Stimulated activated naive B cell treated with anti-CD40 and anti-IgM and Interleukin-4, amounts not matched to agents 10 μg/mL and 1 μg/mL and 100 μg/mL, for 72 hours (primary cell): ENCODE results near the gene RDH13.
"Not testable (repeated sequence)": the region's sequence is repeated elsewhere in the genome, so short reads cannot be mapped to it uniquely, and the experiment has no call there.

ENCODE experiments used
- ATAC-seq, 2 donors: fragments of 150-1000 bp; cut with Tn5 transposase; replicated peaks; 2 replicates each; pipeline ENCODE4 v1.10.0; 2021; ENCODE audit warnings: moderate library complexity in 1 of 2
- DNase-seq: peaks from one replicate; pipeline ENCODE4 v3.0.0; 2021
- H3K27ac Mint-ChIP-seq: one replicate; pipeline ENCODE4 v1.8.0; 2022; ENCODE audit warnings: mild to moderate bottlenecking, mixed read lengths
- H3K27me3 Mint-ChIP-seq, 2 donors: one replicate each; pipeline ENCODE4 v1.8.0; 2022; ENCODE audit warnings: mixed read lengths in 2 of 2
- H3K36me3 Mint-ChIP-seq, 2 donors: one replicate each; pipeline ENCODE4 v1.8.0; 2022; ENCODE audit warnings: mixed read lengths in 2 of 2, mild to moderate bottlenecking in 1 of 2
- H3K4me1 Mint-ChIP-seq, 2 donors: one replicate each; pipeline ENCODE4 v1.8.0; 2022; ENCODE audit warnings: mixed read lengths in 2 of 2, mild to moderate bottlenecking in 1 of 2
- H3K4me3 Mint-ChIP-seq, 2 donors: one replicate each; pipeline ENCODE4 v1.8.0; 2022; ENCODE audit warnings: mild to moderate bottlenecking in 2 of 2, mixed read lengths in 2 of 2, moderate library complexity in 1 of 2
- H3K9me3 Mint-ChIP-seq, 2 donors: one replicate each; pipeline ENCODE4 v1.8.0; 2022; ENCODE audit warnings: mixed read lengths in 2 of 2, mild to moderate bottlenecking in 1 of 2

RDH13 gene

DNA sequence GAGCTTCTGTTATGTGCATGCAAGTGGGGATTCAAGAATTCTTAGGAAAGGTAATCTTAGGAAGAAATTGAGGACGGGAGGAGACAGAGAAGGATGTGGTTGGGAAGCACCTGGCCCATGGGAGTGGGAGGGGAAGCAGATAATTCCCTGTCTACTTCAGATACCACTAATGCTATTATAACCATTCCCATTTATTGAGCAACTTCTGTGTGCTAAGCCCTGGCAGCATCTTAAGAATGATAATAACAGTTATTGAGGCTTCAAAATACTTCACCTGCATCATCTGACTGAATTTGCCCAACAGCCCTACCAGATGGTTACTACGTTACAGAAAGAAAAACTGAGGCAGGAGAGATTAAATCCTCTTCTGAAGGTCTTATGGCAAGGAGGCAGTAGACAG, 14.2 kb upstream of the RDH13 start:
- DNase-seq (no peak), ATAC-seq (no peak)
- Mint-ChIP-seq H3K27ac (no peak overlapping the region), H3K4me1 (peaks cover 17 to 31% of the 10 kb centered on the region in 2 donors), H3K36me3 (peaks cover 4% of the 10 kb centered on the region in 2 donors), H3K27me3 (peaks cover 78 to 90% of the 10 kb centered on the region in 2 donors), H3K4me3 (no peak overlapping the region), H3K9me3 (peaks cover 7 to 11% of the 10 kb centered on the region in 2 donors)

GRCh38 chr19:55076321-55076720, 13.4 kb upstream of the RDH13 start:
- H3K4me3 Mint-ChIP-seq, result no peak overlapping the region

DNA sequence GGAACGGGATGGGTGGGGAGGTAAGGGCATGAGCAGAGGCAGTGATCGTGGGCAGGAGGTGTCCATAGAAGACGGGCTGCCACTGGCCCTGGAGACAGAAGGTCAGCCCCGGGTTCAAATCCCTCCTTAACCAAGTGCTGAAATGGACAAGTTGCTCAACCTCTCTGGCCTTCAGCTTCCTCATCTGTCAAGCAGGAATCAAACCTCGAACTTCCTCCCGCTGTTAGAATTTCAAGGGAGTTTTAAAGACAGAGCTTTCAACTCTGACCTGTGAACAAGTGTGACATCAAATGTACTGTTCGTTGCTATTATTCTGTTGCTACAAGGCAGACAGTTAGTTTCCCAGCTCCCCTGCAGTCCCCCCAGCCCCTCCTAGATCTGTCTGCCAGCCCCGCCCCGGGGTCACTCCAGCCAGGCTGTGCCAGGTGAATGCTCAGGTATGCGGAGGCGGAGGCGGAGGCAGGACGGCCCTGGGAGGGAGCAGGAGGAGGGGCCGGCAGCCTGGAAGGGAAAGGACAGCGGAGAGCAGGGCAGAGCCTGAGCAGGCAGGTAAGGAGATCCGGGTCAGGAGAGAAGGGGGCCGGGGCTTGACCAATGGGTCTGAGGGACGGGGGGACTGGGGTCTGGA, 12.5 kb upstream of the RDH13 start, which contains the start of gene EPS8L1:
EPS8L1 (plus strand) TSS at position 499 of the 628 bp plus-strand sequence. CDS start 576 bp downstream, outside the sequence.
- ATAC-seq (no peak), DNase-seq (no peak)
- Mint-ChIP-seq H3K27ac (no peak within 1 kb of the TSS), H3K4me3 (no peak within 1 kb of the TSS), H3K27me3 (peaks cover 77 to 90% of the 10 kb centered on the region in 2 donors), H3K36me3 (peaks cover 4% of the 10 kb centered on the region in 2 donors), H3K9me3 (peaks cover 6 to 10% of the 10 kb centered on the region in 2 donors), H3K4me1 (peaks cover 10 to 14% of the 10 kb centered on the region in 2 donors)

More at GRCh38 chr19:55076321-55076720, 13.4 kb upstream of the RDH13 start:
- peaks cover 7 to 11% of the 10 kb centered on the region in 2 donors for H3K9me3 Mint-ChIP-seq
- ATAC-seq, result no peak
- DNase-seq, result no peak
- no peak overlapping the region for H3K27ac Mint-ChIP-seq
- peaks cover 78 to 90% of the 10 kb centered on the region in 2 donors for H3K27me3 Mint-ChIP-seq
- peaks cover 4% of the 10 kb centered on the region in 2 donors for H3K36me3 Mint-ChIP-seq
- H3K4me1 Mint-ChIP-seq, result peaks cover 15 to 23% of the 10 kb centered on the region in 2 donors

GRCh38 chr19:55071913-55072312, 9.0 kb upstream of the RDH13 start:
- Mint-ChIP-seq H3K27me3 (peaks cover 81 to 97% of the 10 kb centered on the region in 2 donors), H3K36me3 (peaks cover 0 to 4% of the 10 kb centered on the region in 2 donors), H3K9me3 (peaks cover 0 to 4% of the 10 kb centered on the region in 2 donors), H3K27ac (no peak overlapping the region), H3K4me1 (peaks cover 10 to 11% of the 10 kb centered on the region in 2 donors), H3K4me3 (no peak overlapping the region)
- ATAC-seq, result no peak
- no peak for DNase-seq

DNA sequence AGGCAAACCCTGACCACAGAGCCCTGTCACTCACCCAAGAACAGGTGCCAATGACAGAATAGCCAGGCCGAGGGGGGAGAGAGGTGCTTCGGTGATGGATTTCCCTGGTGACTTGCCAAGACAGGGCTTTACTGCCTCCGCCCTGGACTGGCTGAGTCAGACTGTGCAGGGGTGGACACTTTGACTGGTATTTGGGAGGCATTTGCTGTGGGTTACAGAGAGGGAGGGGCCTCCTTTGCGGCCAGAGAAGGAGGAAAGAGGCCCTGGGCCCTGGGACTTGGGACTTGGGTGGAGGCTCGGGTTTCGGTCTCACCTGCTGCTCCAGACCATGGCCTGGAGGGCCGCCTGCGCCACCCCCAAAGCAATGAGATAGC, 8.2 kb upstream of the RDH13 start:
- Mint-ChIP-seq H3K27ac (no peak overlapping the region), H3K9me3 (peaks cover 0 to 4% of the 10 kb centered on the region in 2 donors), H3K4me3 (no peak overlapping the region), H3K27me3 (peaks cover 83 to 97% of the 10 kb centered on the region in 2 donors), H3K36me3 (peaks cover 0 to 4% of the 10 kb centered on the region in 2 donors), H3K4me1 (peaks cover 10 to 11% of the 10 kb centered on the region in 2 donors)
- ATAC-seq, result no peak
- DNase-seq, result no peak

DNA sequence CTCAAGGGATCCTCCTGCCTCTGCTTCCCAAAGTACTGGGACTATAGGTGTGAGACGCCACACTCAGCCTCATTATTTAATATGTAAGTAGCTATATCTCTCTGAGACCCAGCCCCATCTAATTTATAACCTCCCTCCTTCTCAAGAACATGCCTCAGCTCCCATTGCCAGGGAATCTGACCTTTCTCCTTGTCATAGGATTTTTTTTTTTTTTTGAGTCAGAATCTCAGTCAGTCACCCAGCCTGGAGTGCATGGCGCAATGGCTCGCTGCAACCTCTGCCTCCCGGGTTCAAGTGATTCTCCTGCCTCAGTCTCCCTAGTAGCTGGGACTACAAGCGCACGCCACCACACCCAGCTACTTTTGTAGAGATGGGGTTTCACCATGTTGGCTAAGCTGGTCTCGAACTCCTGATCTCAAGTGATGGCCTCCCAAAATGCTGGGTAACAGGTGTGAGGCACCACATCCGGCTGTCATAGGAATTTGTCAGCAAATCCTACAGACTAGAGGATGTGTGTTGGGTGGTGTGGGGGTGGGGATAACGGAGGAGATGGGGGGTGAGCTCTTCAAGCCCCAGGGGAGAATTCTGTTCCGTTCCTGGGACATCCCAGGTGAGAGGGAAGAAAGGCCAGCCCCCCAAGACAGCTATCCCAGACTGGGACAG, 7.6 kb upstream of the RDH13 start:
- Mint-ChIP-seq H3K4me3 (no peak overlapping the region), H3K27ac (no peak overlapping the region), H3K4me1 (peaks cover 10 to 11% of the 10 kb centered on the region in 2 donors), H3K27me3 (peaks cover 82 to 97% of the 10 kb centered on the region in 2 donors), H3K9me3 (peaks cover 0 to 4% of the 10 kb centered on the region in 2 donors), H3K36me3 (peaks cover 0 to 4% of the 10 kb centered on the region in 2 donors)
- ATAC-seq (no peak), DNase-seq (no peak)

GRCh38 chr19:55069865-55070197, 6.9 kb upstream of the RDH13 start:
- H3K27ac Mint-ChIP-seq, result no peak overlapping the region
- peaks cover 0 to 4% of the 10 kb centered on the region in 2 donors for H3K9me3 Mint-ChIP-seq
- DNase-seq, result no peak
- H3K4me3 Mint-ChIP-seq, result peak overlapping the region in 1 of 2 donors; percentile 42
- H3K27me3 Mint-ChIP-seq, result peaks cover 74 to 90% of the 10 kb centered on the region in 2 donors
- H3K4me1 Mint-ChIP-seq, result peaks cover 10 to 11% of the 10 kb centered on the region in 2 donors
- peaks cover 0 to 4% of the 10 kb centered on the region in 2 donors for H3K36me3 Mint-ChIP-seq
- ATAC-seq, result no peak

DNA sequence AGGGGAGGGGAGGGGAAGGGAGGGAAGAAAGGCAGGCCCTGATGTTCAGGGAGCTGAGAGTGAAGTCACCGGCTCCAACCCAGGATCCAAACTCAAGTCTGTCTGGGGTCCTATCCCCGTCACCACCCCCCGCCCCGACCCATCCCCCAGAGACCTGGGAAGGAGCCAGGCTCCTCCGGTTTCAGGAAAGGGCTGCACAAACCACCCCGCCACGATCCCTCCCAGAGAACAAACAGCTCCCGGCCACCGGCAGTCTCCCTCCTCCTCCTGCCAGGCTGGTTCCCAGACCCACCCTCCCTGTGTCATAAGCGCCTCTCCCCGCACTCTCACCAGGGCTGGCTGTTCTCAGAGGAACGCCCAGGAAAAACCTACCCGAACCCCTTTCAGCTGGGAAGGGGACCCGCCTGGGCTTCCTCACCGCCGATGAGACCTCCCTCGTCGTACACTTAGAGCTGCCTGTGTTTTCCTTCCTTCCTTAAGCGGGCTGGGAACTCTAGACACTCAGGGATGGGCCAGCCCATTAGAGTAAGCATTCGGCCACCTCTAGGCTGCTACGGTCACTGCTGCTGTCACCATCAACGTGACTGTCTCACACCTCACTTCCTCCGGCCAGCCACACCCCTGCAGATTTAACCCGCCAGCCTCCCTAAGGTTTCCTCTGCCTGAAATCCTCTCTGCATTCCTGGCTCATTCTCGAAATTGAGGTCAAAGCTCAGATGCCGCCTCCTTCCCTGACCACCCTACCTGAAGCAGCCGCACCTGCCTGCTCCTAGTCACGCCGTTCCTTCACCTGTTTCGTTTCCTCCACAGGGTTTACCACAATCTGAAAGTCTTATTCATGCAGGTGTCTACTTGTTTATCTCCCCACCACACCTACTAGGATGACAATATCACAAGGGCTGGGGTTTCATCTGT, 6.3 kb upstream of the RDH13 start:
- Mint-ChIP-seq H3K36me3 (peaks cover 0 to 4% of the 10 kb centered on the region in 2 donors), H3K27me3 (peaks cover 71 to 86% of the 10 kb centered on the region in 2 donors), H3K4me3 (peak overlapping the region; percentile 42 to 60), H3K27ac (no peak overlapping the region), H3K9me3 (peaks cover 0 to 4% of the 10 kb centered on the region in 2 donors), H3K4me1 (peaks cover 10 to 11% of the 10 kb centered on the region in 2 donors)
- ATAC-seq (peak; percentile 74 to 85), DNase-seq (no peak)

GRCh38 chr19:55067869-55068268, 4.9 kb upstream of the RDH13 start:
- Mint-ChIP-seq H3K27me3 (peaks cover 62 to 72% of the 10 kb centered on the region in 2 donors), H3K27ac (no peak overlapping the region), H3K4me3 (no peak overlapping the region), H3K9me3 (peaks cover 0 to 5% of the 10 kb centered on the region in 2 donors), H3K4me1 (peaks cover 10 to 13% of the 10 kb centered on the region in 2 donors), H3K36me3 (no peaks in the 10 kb centered on the region)
- no peak for ATAC-seq
- no peak for DNase-seq

DNA sequence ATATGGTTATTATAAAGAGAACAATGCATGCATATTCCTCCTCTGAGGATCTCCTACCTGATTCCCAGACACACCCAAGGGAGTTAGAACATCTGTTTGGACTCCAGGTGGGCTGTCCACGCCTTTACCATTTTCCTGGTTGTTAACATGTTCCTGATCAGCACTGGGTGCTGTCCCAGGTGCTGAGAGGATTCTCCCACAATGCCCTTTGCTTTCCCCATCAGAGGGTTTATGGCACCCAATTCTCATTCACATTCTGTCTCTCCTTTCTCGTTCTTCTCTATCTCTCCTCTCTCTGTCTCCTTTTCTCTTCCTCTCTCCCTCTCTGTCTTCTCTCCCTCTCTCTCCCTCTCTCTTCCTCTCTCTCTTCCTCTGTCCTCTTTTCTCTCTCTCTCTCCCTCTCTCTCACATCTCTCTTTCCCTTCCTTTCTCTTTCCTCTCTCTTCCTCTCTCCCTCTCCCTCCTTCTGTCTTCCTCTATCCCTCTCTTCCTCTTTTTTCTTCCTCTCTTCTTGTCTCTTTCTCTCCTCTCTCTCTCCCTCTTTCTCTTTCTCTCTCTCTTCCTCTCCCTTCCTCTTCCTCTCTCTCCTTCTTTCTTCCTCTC, 3.3 kb upstream of the RDH13 start:
- no peaks in the 10 kb centered on the region for H3K36me3 Mint-ChIP-seq
- no peak for DNase-seq
- H3K4me1 Mint-ChIP-seq, result peaks cover 15 to 17% of the 10 kb centered on the region in 2 donors
- H3K4me3 Mint-ChIP-seq, result no peak overlapping the region
- peaks cover 0 to 5% of the 10 kb centered on the region in 2 donors for H3K9me3 Mint-ChIP-seq
- H3K27me3 Mint-ChIP-seq, result peaks cover 46 to 56% of the 10 kb centered on the region in 2 donors
- ATAC-seq, result no peak
- no peak overlapping the region for H3K27ac Mint-ChIP-seq

DNA sequence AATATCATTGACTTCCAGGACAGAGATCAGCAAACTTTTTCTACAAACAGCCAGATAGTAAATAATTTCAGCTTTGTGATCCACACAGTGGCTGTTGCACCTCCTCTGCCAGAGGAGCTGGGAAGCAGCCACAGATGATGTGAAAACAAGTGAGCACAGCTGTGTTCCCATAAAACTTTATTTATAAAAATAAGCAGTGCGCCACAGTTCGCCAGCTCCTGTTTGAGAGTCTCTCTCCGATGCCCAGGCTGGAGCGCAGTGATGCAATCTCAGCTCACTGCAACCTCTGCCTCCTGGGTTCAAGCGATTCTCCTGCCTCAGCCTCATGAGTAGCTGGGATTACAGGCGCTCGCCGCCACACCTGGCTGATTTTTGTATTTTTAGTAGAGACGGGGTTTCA, 2.6 kb upstream of the RDH13 start:
- not testable (repeated sequence) for H3K27ac Mint-ChIP-seq, H3K4me3 Mint-ChIP-seq, H3K36me3 Mint-ChIP-seq, H3K9me3 Mint-ChIP-seq, ATAC-seq, DNase-seq
- Mint-ChIP-seq H3K27me3 (peaks cover 41 to 49% of the 10 kb centered on the region in 2 donors), H3K4me1 (peaks cover 15 to 18% of the 10 kb centered on the region in 2 donors)

DNA sequence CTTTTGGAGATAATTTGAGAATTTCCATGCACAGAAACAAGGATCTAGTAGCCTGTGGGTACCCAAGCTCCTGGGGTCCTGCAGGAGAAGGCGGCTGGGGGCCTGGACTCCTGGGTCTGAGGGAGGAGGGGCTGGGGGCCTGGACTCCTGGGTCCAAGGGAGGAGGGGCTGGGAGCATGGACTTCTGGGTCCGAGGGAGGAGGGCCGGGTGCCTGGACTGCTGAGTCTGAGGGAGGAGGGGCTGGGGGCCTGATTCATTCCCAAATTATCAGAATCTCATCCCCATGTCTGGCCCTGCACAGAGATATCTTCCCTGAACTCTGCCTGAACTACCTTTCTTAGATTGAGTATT, 520 bp upstream of the RDH13 start:
- H3K4me1 Mint-ChIP-seq, result peaks cover 7 to 12% of the 10 kb centered on the region in 2 donors
- peak overlapping the region; percentile 71 for H3K27ac Mint-ChIP-seq
- H3K27me3 Mint-ChIP-seq, result peaks cover 26 to 29% of the 10 kb centered on the region in 2 donors
- H3K36me3 Mint-ChIP-seq, result peaks cover 12 to 13% of the 10 kb centered on the region in 2 donors
- DNase-seq (no peak), ATAC-seq (no peak)
- peak overlapping the region; percentile 88 to 90 for H3K4me3 Mint-ChIP-seq
- peaks cover 0 to 2% of the 10 kb centered on the region in 2 donors for H3K9me3 Mint-ChIP-seq

DNA sequence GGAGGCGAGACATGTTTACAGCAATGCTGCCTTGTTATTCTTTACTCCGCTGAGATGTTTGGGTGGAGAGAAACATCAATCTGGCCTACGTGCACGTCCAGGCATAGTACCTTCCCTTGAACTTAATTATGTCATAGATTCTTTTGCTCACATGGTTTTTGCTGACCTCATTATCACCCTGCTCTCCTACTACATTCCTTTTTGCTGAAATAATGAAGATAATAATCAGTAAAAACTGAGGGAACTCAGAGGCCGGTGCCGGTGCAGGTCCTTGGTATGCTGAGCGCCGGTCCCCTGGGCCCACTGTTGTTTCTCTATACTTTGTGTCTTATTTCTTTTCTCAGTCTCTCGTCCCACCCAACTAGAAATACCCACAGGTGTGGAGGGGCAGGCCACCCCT, 2.7 kb downstream of the RDH13 start:
- H3K4me1 Mint-ChIP-seq, result peaks cover 5 to 12% of the 10 kb centered on the region in 2 donors
- H3K36me3 Mint-ChIP-seq, result peaks cover 29 to 34% of the 10 kb centered on the region in 2 donors
- not testable (repeated sequence) for H3K9me3 Mint-ChIP-seq, H3K4me3 Mint-ChIP-seq, DNase-seq, ATAC-seq, H3K27me3 Mint-ChIP-seq
- H3K27ac Mint-ChIP-seq, result peak overlapping the region; percentile 66
